Fibroblast of lung (primary cell): ENCODE measurements around the gene ADGRE3.

Experiments
- EZH2 ChIP-seq: IDR thresholded peaks from 2 replicates; pipeline ENCODE4 v1.5.1; 2012; ENCODE audit warnings: low read length, control low read depth, mild to moderate bottlenecking; ENCODE audit errors: missing control alignments
- TF ChIP-seq, protein P1 (sequence below), 2 donors: IDR thresholded peaks in 1 of 2; conservative IDR thresholded peaks in 1 of 2; 1 replicate in 1 of 2; 2 replicates in 1 of 2; pipeline ENCODE4 v1.5.1; 2011 to 2012; ENCODE audit warnings: low read length in 2 of 2, control low read depth in 1 of 2, inconsistent platforms in 1 of 2, low read depth in 1 of 2, mild to moderate bottlenecking in 1 of 2

DNA sequence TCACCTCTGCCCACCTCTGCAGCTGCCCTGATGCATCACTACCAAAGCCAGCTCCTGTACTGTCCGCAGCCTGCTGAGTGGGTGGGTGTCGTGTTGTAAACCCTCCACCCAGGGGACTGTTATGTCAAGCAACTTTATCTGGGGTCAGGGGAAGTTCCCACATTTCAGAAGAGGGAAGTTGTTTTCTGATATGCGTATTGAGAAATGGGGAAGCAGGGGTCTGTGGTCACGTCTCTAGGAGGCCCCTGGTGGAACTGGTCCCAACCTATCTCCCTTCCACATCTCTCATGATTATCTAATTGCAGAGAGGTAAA lies 60.6 kb downstream of the ADGRE3 start:
- TF ChIP-seq, protein P1, sequence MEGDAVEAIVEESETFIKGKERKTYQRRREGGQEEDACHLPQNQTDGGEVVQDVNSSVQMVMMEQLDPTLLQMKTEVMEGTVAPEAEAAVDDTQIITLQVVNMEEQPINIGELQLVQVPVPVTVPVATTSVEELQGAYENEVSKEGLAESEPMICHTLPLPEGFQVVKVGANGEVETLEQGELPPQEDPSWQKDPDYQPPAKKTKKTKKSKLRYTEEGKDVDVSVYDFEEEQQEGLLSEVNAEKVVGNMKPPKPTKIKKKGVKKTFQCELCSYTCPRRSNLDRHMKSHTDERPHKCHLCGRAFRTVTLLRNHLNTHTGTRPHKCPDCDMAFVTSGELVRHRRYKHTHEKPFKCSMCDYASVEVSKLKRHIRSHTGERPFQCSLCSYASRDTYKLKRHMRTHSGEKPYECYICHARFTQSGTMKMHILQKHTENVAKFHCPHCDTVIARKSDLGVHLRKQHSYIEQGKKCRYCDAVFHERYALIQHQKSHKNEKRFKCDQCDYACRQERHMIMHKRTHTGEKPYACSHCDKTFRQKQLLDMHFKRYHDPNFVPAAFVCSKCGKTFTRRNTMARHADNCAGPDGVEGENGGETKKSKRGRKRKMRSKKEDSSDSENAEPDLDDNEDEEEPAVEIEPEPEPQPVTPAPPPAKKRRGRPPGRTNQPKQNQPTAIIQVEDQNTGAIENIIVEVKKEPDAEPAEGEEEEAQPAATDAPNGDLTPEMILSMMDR (conservative IDR thresholded peaks at IDR 0.05 in 1 of 2, IDR thresholded peaks at IDR 0.05 in 1 of 2; ENCODE audit: low read depth in 1 of 2, low read length in 2 of 2) = no peak
- TF ChIP-seq EZH2 = no peak
